Measurements from ENCODE around the gene SAMD4A.

DNA sequence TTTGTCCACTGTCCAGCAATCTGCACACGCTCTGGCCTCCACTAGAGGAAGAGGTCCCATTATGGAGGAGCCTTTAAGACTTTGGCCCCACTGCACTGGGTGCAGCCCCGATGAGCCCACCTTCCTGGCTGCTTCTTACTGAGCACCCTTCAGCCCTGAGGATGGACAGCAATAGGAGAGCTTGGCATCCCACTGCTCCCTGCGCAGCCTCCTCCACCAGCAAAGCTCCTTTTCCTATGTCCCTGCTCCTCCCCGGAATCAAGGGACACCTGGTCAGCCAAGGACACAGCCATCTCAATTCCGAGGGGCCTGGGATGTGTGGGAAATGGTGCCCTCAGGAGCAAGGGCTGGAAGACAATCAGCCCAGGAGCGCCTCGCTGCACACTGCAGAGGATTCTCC lies 241.0 kb downstream of the SAMD4A start:
- TF ChIP-seq, protein P1, sequence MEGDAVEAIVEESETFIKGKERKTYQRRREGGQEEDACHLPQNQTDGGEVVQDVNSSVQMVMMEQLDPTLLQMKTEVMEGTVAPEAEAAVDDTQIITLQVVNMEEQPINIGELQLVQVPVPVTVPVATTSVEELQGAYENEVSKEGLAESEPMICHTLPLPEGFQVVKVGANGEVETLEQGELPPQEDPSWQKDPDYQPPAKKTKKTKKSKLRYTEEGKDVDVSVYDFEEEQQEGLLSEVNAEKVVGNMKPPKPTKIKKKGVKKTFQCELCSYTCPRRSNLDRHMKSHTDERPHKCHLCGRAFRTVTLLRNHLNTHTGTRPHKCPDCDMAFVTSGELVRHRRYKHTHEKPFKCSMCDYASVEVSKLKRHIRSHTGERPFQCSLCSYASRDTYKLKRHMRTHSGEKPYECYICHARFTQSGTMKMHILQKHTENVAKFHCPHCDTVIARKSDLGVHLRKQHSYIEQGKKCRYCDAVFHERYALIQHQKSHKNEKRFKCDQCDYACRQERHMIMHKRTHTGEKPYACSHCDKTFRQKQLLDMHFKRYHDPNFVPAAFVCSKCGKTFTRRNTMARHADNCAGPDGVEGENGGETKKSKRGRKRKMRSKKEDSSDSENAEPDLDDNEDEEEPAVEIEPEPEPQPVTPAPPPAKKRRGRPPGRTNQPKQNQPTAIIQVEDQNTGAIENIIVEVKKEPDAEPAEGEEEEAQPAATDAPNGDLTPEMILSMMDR (IDR thresholded peaks at IDR 0.05) = no peak
- no peak for TF ChIP-seq POLR2A (IDR thresholded peaks at IDR 0.05)
